HepG2 (cell line): ENCODE measurements around the gene OLFM2. TPM values are rescaled to one million over a fixed set of nuclear protein-coding genes. Genes with fewer than 3 reads are reported as not detected.

Experiments
- ARNT2 ChIP-seq: sonication (generic); formaldehyde crosslinking; IDR thresholded peaks from 2 replicates; pipeline ENCODE4 v1.8.0; 2022; ENCODE audit warnings: mild to moderate bottlenecking, low read depth, missing genetic modification reagents, moderate library complexity
- CBFB ChIP-seq: sonication (generic); formaldehyde crosslinking; IDR thresholded peaks from 2 replicates; pipeline ENCODE4 v1.4.0; 2020; ENCODE audit warnings: missing genetic modification reagents
- DNMT1 ChIP-seq: sonication (generic); formaldehyde crosslinking; IDR thresholded peaks from 2 replicates; pipeline ENCODE4 v1.5.1; 2020; ENCODE audit warnings: mild to moderate bottlenecking, missing genetic modification reagents
- ETV5 ChIP-seq: IDR thresholded peaks from 2 replicates; pipeline ENCODE4 v1.6.1; 2018; ENCODE audit warnings: missing biosample characterization, missing genetic modification reagents, inconsistent platforms, borderline replicate concordance
- HNF1B ChIP-seq: sonication (generic); formaldehyde crosslinking; IDR thresholded peaks from 2 replicates; pipeline ENCODE4 v1.5.1; 2020; ENCODE audit warnings: mild to moderate bottlenecking, moderate library complexity, missing genetic modification reagents
- HOXA7 ChIP-seq: sonication (generic); formaldehyde crosslinking; IDR thresholded peaks from 2 replicates; pipeline ENCODE4 v1.8.1; 2022; ENCODE audit warnings: mild to moderate bottlenecking, missing genetic modification reagents, moderate library complexity
- HOXD1 ChIP-seq: sonication (generic); formaldehyde crosslinking; IDR thresholded peaks from 2 replicates; pipeline ENCODE4 v1.5.0; 2020; ENCODE audit warnings: missing genetic modification reagents
- KLF9 ChIP-seq: IDR thresholded peaks from 2 replicates; pipeline ENCODE4 v1.6.1; 2016; ENCODE audit warnings: low read depth
- MAZ ChIP-seq, 2 experiments: sonication (generic) in 1 of 2; formaldehyde crosslinking in 1 of 2; IDR thresholded peaks; 2 replicates each; pipeline versions ENCODE4 v1.5.0 to v1.6.1; 2012 to 2020; ENCODE audit warnings: low read depth in 2 of 2, mild to moderate bottlenecking in 2 of 2, borderline replicate concordance in 1 of 2, improper control_type of control experiment in 1 of 2, low read length in 1 of 2, missing genetic modification reagents in 1 of 2, moderate library complexity in 1 of 2
- NCOA5 ChIP-seq: sonication (generic); formaldehyde crosslinking; IDR thresholded peaks from 2 replicates; pipeline ENCODE4 v1.4.0; 2020; ENCODE audit warnings: missing genetic modification reagents
- NRL ChIP-seq: sonication (generic); formaldehyde crosslinking; IDR thresholded peaks from 2 replicates; pipeline ENCODE4 v1.5.0; 2020; ENCODE audit warnings: missing genetic modification reagents, mild to moderate bottlenecking, moderate library complexity, borderline replicate concordance
- SP4 ChIP-seq: sonication (generic); formaldehyde crosslinking; IDR thresholded peaks from 2 replicates; pipeline ENCODE4 v1.8.1; 2023; ENCODE audit warnings: mild to moderate bottlenecking, missing genetic modification reagents
- TRIM24 ChIP-seq: sonication (generic); formaldehyde crosslinking; IDR thresholded peaks from 2 replicates; pipeline ENCODE4 v1.8.0; 2022; ENCODE audit warnings: mild to moderate bottlenecking, missing genetic modification reagents
- U2AF1 ChIP-seq: fragments of 200-400 bp; formaldehyde crosslinking; optimal IDR thresholded peaks from 2 replicates; pipeline ENCODE3; 2017; ENCODE audit warnings: mild to moderate bottlenecking, low read depth, low read length
- WIZ ChIP-seq: sonication (generic); formaldehyde crosslinking; IDR thresholded peaks from 2 replicates; pipeline ENCODE4 v1.5.1; 2020; ENCODE audit warnings: mild to moderate bottlenecking, missing genetic modification reagents
- ZBTB39 ChIP-seq: sonication (generic); formaldehyde crosslinking; IDR thresholded peaks from 2 replicates; pipeline ENCODE4 v1.5.0; 2020; ENCODE audit warnings: missing genetic modification reagents
- ZFP82 ChIP-seq: sonication (generic); formaldehyde crosslinking; IDR thresholded peaks from 2 replicates; pipeline ENCODE4 v1.5.1; 2020; ENCODE audit warnings: mild to moderate bottlenecking, missing genetic modification reagents, borderline replicate concordance
- ZNF605 ChIP-seq: sonication (generic); formaldehyde crosslinking; IDR thresholded peaks from 2 replicates; pipeline ENCODE4 v1.8.0; 2022; ENCODE audit warnings: mild to moderate bottlenecking, missing genetic modification reagents
- ZNF619 ChIP-seq: sonication (generic); formaldehyde crosslinking; IDR thresholded peaks from 2 replicates; pipeline ENCODE4 v1.4.0; 2020; ENCODE audit warnings: mild to moderate bottlenecking, missing genetic modification reagents
- ZNF687 ChIP-seq: sonication (generic); formaldehyde crosslinking; IDR thresholded peaks from 2 replicates; pipeline ENCODE4 v1.5.1; 2020; ENCODE audit warnings: mild to moderate bottlenecking, missing genetic modification reagents, moderate library complexity
- ZNF775 ChIP-seq: sonication (generic); formaldehyde crosslinking; IDR thresholded peaks from 2 replicates; pipeline ENCODE4 v1.4.0; 2020; ENCODE audit warnings: missing genetic modification reagents, mild to moderate bottlenecking, moderate library complexity, borderline replicate concordance
- ZNF841 ChIP-seq: sonication (generic); formaldehyde crosslinking; IDR thresholded peaks from 2 replicates; pipeline ENCODE4 v1.8.1; 2023; ENCODE audit warnings: missing genetic modification reagents, borderline replicate concordance
- polyA plus RNA-seq, 8 experiments: library from polyadenylated mRNA; depleted of rRNA in 3 of 8; stranded (reverse) in 7 of 8; unstranded in 1 of 8; fragments of >200 nt; fragmentation: Illumina TruSeq in 4 of 8; extraction: Trizol in 4 of 8; gene quantifications; 2 replicates each; pipeline versions ENCODE4 v1.2.1 to v1.2.3, GENCODE V29; 2011 to 2016; ENCODE audit warnings: low read depth in 4 of 8, missing spikeins in 1 of 8, mixed read lengths in 1 of 8; ENCODE audit not compliant: insufficient read depth in 1 of 8
- total RNA-seq, 5 experiments: library from RNA; depleted of rRNA; stranded (reverse); fragments of >200 nt; fragmentation: Illumina TruSeq; extraction: Trizol; gene quantifications; 2 replicates each; pipeline ENCODE4 v1.2.3, GENCODE V29; 2016; ENCODE audit warnings: low read depth in 1 of 5

OLFM2 gene
- total and polyA plus RNA-seq, 2 of the 13 experiments (the other 11 are each of a cell fraction or from before 2014, with no cell fraction given) = 0.20 to 0.51 TPM

- TF ChIP-seq MAZ (IDR thresholded peaks at IDR 0.05; ENCODE audit: borderline replicate concordance, low read depth, low read length) (0 out of 2 replicates have a peak, but pooled peaks have one; percentile 9), MAZ (CRISPR knock-in tag; IDR thresholded peaks at IDR 0.05; ENCODE audit: low read depth) (no peak), ZNF687 (CRISPR knock-in tag) (peak; percentile 72), ZNF619 (CRISPR knock-in tag) (no peak), ZFP82 (CRISPR knock-in tag) (no peak), ZBTB39 (CRISPR knock-in tag) (no peak), ZNF841 (CRISPR knock-in tag) (no peak), NCOA5 (CRISPR knock-in tag) (no peak), KLF9 (CRISPR knock-in tag) (no peak), ZNF605 (CRISPR knock-in tag) (peak; percentile 63; the same call in 1 of the 2 replicates), HNF1B (CRISPR knock-in tag) (peak; percentile 85; the same call in 1 of the 2 replicates), ARNT2 (CRISPR knock-in tag) (peak; percentile 56; the same call in 1 of the 2 replicates), DNMT1 (CRISPR knock-in tag) (no peak; the same call in 1 of the 2 replicates), U2AF1 (no peak), HOXA7 (CRISPR knock-in tag) (no peak), TRIM24 (CRISPR knock-in tag) (no peak), WIZ (no peak), NRL (CRISPR knock-in tag) (no peak; the same call in none of the 2 replicates), ZNF775 (no peak), ETV5 (CRISPR knock-in tag) (no peak), SP4 (CRISPR knock-in tag) (peak; percentile 99), CBFB (CRISPR knock-in tag) (peak; percentile 12; the same call in 1 of the 2 replicates), HOXD1 (CRISPR knock-in tag) (no peak)
Measured at GRCh38 chr19:9834726-9835506, 101.4 kb downstream of the OLFM2 start, which contains the start of gene PIN1 (continued).
